HepG2 (cell line): ENCODE results near the gene TIMM44. TPM values are rescaled to one million over a fixed set of nuclear protein-coding genes. Genes with fewer than 3 reads are reported as not detected.

Experiments
- ARHGAP35 ChIP-seq: sonication (generic); formaldehyde crosslinking; IDR thresholded peaks from 2 replicates; pipeline ENCODE4 v1.9.0; 2022; ENCODE audit warnings: mild to moderate bottlenecking, inconsistent platforms, moderate library complexity, missing genetic modification reagents, borderline replicate concordance
- CAMTA2 ChIP-seq: sonication (generic); formaldehyde crosslinking; IDR thresholded peaks from 2 replicates; pipeline ENCODE4 v1.4.0; 2020; ENCODE audit warnings: mild to moderate bottlenecking, missing genetic modification reagents, borderline replicate concordance
- CCDC6 ChIP-seq: sonication (generic); formaldehyde crosslinking; IDR thresholded peaks from 2 replicates; pipeline ENCODE4 v1.8.1; 2022; ENCODE audit warnings: mild to moderate bottlenecking, missing genetic modification reagents, moderate library complexity
- HDAC6 ChIP-seq: fragments of 200-600 bp; sonication (generic); IDR thresholded peaks from 2 replicates; pipeline ENCODE4 v1.7.0; 2017; ENCODE audit warnings: mild to moderate bottlenecking, antibody characterized with exemption, low read length, low read depth
- JARID2 ChIP-seq: sonication (generic); formaldehyde crosslinking; IDR thresholded peaks from 2 replicates; pipeline ENCODE4 v1.8.1; 2023; ENCODE audit warnings: missing genetic modification reagents, inconsistent platforms; ENCODE audit not compliant: insufficient replicate concordance
- JUNB ChIP-seq: sonication (generic); formaldehyde crosslinking; IDR thresholded peaks from 2 replicates; pipeline ENCODE4 v1.8.0; 2022; ENCODE audit warnings: missing genetic modification reagents, mild to moderate bottlenecking, borderline replicate concordance
- NFE2L2 ChIP-seq: fragments of 150-350 bp; IDR thresholded peaks from 2 replicates; pipeline ENCODE4 v1.6.1; 2014; ENCODE audit warnings: low read length
- PAWR ChIP-seq: sonication (generic); formaldehyde crosslinking; IDR thresholded peaks from 2 replicates; pipeline ENCODE4 v1.4.0; 2020; ENCODE audit warnings: missing genetic modification reagents, mild to moderate bottlenecking, borderline replicate concordance
- SKI ChIP-seq: fragments of 450-650 bp; IDR thresholded peaks from one replicate; pipeline ENCODE4 v1.6.1; 2018; ENCODE audit warnings: mild to moderate bottlenecking; ENCODE audit not compliant: partially characterized antibody
- SMAD1 ChIP-seq: sonication (generic); formaldehyde crosslinking; IDR thresholded peaks from 2 replicates; pipeline ENCODE4 v1.4.0; 2020; ENCODE audit warnings: missing genetic modification reagents, low read depth, mild to moderate bottlenecking, borderline replicate concordance
- SNRNP70 ChIP-seq: fragments of 200-400 bp; formaldehyde crosslinking; IDR thresholded peaks from 2 replicates; pipeline ENCODE4 v1.6.1; 2017; ENCODE audit warnings: mild to moderate bottlenecking, low read depth, low read length, moderate library complexity
- SP2 ChIP-seq: sonication (generic); formaldehyde crosslinking; IDR thresholded peaks from 2 replicates; pipeline ENCODE4 v1.5.1; 2020; ENCODE audit warnings: mild to moderate bottlenecking, missing genetic modification reagents
- TRAFD1 ChIP-seq: sonication (generic); formaldehyde crosslinking; IDR thresholded peaks from 2 replicates; pipeline ENCODE4 v1.5.1; 2020; ENCODE audit warnings: missing genetic modification reagents, mild to moderate bottlenecking, borderline replicate concordance
- XRCC5 ChIP-seq: fragments of 200-400 bp; formaldehyde crosslinking; optimal IDR thresholded peaks from 2 replicates; pipeline ENCODE3; 2017; ENCODE audit warnings: mild to moderate bottlenecking, low read length
- ZBTB1 ChIP-seq: sonication (generic); formaldehyde crosslinking; IDR thresholded peaks from 2 replicates; pipeline ENCODE4 v1.4.0; 2020; ENCODE audit warnings: missing genetic modification reagents, borderline replicate concordance
- ZC3H13 ChIP-seq: sonication (generic); formaldehyde crosslinking; IDR thresholded peaks from 2 replicates; pipeline ENCODE4 v1.8.1; 2023; ENCODE audit warnings: mild to moderate bottlenecking, missing genetic modification reagents, moderate library complexity
- ZFP36 ChIP-seq: fragments of 150-350 bp; IDR thresholded peaks from 2 replicates; pipeline ENCODE4 v1.6.1; 2018; ENCODE audit warnings: borderline replicate concordance, low read length, low read depth; ENCODE audit not compliant: partially characterized antibody
- ZFP62 ChIP-seq: sonication (generic); formaldehyde crosslinking; IDR thresholded peaks from 2 replicates; pipeline ENCODE4 v1.4.0; 2020; ENCODE audit warnings: missing genetic modification reagents
- ZNF138 ChIP-seq: sonication (generic); formaldehyde crosslinking; IDR thresholded peaks from 2 replicates; pipeline ENCODE4 v1.5.0; 2020; ENCODE audit warnings: mild to moderate bottlenecking, low read depth, missing genetic modification reagents
- ZNF556 ChIP-seq: sonication (generic); formaldehyde crosslinking; IDR thresholded peaks from 2 replicates; pipeline ENCODE4 v1.4.0; 2020; ENCODE audit warnings: mild to moderate bottlenecking, missing genetic modification reagents, borderline replicate concordance
- ZNF883 ChIP-seq: sonication (generic); formaldehyde crosslinking; IDR thresholded peaks from 2 replicates; pipeline ENCODE4 v1.5.1; 2020; ENCODE audit warnings: mild to moderate bottlenecking, missing genetic modification reagents; ENCODE audit errors: not compliant biosample characterization
- polyA plus RNA-seq, 8 experiments: library from polyadenylated mRNA; depleted of rRNA in 3 of 8; stranded (reverse) in 7 of 8; unstranded in 1 of 8; fragments of >200 nt; fragmentation: Illumina TruSeq in 4 of 8; extraction: Trizol in 4 of 8; gene quantifications; 2 replicates each; pipeline versions ENCODE4 v1.2.1 to v1.2.3, GENCODE V29; 2011 to 2016; ENCODE audit warnings: low read depth in 4 of 8, missing spikeins in 1 of 8, mixed read lengths in 1 of 8; ENCODE audit not compliant: insufficient read depth in 1 of 8
- total RNA-seq, 5 experiments: library from RNA; depleted of rRNA; stranded (reverse); fragments of >200 nt; fragmentation: Illumina TruSeq; extraction: Trizol; gene quantifications; 2 replicates each; pipeline ENCODE4 v1.2.3, GENCODE V29; 2016; ENCODE audit warnings: low read depth in 1 of 5
- TF ChIP-seq, protein P1 (sequence below), 2 experiments: IDR thresholded peaks; 2 replicates each; pipeline ENCODE4 v1.6.1; 2011 to 2012; ENCODE audit warnings: low read length in 2 of 2, borderline replicate concordance in 1 of 2, low read depth in 1 of 2, mild to moderate bottlenecking in 1 of 2, moderate library complexity in 1 of 2
- TF ChIP-seq, protein P2 (sequence below): sonication (generic); formaldehyde crosslinking; IDR thresholded peaks from 2 replicates; pipeline ENCODE4 v1.8.0; 2022; ENCODE audit warnings: mild to moderate bottlenecking, missing genetic modification reagents, moderate library complexity
- TF ChIP-seq, protein P3 (sequence below): fragments of 450-650 bp; IDR thresholded peaks from 2 replicates; pipeline ENCODE4 v1.6.1; 2016

The TIMM44 gene
- total and polyA plus RNA-seq, 2 of the 13 experiments (the other 11 are each of a cell fraction or from before 2014, with no cell fraction given): 42.9 to 72.6 TPM

GRCh38 chr19:7897292-7897691, 46.2 kb downstream of the TIMM44 start (continued):
- TF ChIP-seq, protein P1, sequence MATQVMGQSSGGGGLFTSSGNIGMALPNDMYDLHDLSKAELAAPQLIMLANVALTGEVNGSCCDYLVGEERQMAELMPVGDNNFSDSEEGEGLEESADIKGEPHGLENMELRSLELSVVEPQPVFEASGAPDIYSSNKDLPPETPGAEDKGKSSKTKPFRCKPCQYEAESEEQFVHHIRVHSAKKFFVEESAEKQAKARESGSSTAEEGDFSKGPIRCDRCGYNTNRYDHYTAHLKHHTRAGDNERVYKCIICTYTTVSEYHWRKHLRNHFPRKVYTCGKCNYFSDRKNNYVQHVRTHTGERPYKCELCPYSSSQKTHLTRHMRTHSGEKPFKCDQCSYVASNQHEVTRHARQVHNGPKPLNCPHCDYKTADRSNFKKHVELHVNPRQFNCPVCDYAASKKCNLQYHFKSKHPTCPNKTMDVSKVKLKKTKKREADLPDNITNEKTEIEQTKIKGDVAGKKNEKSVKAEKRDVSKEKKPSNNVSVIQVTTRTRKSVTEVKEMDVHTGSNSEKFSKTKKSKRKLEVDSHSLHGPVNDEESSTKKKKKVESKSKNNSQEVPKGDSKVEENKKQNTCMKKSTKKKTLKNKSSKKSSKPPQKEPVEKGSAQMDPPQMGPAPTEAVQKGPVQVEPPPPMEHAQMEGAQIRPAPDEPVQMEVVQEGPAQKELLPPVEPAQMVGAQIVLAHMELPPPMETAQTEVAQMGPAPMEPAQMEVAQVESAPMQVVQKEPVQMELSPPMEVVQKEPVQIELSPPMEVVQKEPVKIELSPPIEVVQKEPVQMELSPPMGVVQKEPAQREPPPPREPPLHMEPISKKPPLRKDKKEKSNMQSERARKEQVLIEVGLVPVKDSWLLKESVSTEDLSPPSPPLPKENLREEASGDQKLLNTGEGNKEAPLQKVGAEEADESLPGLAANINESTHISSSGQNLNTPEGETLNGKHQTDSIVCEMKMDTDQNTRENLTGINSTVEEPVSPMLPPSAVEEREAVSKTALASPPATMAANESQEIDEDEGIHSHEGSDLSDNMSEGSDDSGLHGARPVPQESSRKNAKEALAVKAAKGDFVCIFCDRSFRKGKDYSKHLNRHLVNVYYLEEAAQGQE (IDR thresholded peaks at IDR 0.05; ENCODE audit: borderline replicate concordance in 1 of 2, low read depth in 1 of 2, low read length in 2 of 2): no peak
- TF ChIP-seq SP2: no peak
- TF ChIP-seq SMAD1 (CRISPR knock-in tag): no peak
- TF ChIP-seq XRCC5: no peak
- TF ChIP-seq JUNB: no peak
- TF ChIP-seq ZFP36: no peak
- TF ChIP-seq, protein P2, sequence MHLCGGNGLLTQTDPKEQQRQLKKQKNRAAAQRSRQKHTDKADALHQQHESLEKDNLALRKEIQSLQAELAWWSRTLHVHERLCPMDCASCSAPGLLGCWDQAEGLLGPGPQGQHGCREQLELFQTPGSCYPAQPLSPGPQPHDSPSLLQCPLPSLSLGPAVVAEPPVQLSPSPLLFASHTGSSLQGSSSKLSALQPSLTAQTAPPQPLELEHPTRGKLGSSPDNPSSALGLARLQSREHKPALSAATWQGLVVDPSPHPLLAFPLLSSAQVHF (CRISPR knock-in tag): no peak
- TF ChIP-seq HDAC6: no peak
- TF ChIP-seq SNRNP70: no peak
- TF ChIP-seq NFE2L2: no peak
- TF ChIP-seq ZC3H13 (CRISPR knock-in tag): no peak
- no peak for TF ChIP-seq ZBTB1
- TF ChIP-seq SKI: peak; percentile 62
- TF ChIP-seq ZFP62: no peak
- TF ChIP-seq, protein P3, sequence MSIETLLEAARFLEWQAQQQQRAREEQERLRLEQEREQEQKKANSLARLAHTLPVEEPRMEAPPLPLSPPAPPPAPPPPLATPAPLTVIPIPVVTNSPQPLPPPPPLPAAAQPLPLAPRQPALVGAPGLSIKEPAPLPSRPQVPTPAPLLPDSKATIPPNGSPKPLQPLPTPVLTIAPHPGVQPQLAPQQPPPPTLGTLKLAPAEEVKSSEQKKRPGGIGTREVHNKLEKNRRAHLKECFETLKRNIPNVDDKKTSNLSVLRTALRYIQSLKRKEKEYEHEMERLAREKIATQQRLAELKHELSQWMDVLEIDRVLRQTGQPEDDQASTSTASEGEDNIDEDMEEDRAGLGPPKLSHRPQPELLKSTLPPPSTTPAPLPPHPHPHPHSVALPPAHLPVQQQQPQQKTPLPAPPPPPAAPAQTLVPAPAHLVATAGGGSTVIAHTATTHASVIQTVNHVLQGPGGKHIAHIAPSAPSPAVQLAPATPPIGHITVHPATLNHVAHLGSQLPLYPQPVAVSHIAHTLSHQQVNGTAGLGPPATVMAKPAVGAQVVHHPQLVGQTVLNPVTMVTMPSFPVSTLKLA: no peak
- no peak for TF ChIP-seq PAWR (CRISPR knock-in tag)
- TF ChIP-seq CAMTA2 (CRISPR knock-in tag): no peak
- no peak for TF ChIP-seq JARID2
- TF ChIP-seq TRAFD1 (CRISPR knock-in tag): no peak
- no peak for TF ChIP-seq ZNF883
- peak; percentile 54; the same call in 1 of the 2 replicates for TF ChIP-seq ZNF556
- no peak for TF ChIP-seq ZNF138
- no peak for TF ChIP-seq CCDC6
- no peak for TF ChIP-seq ARHGAP35
